GM12865 (cell line): ENCODE measurements around the gene NGB.

ENCODE experiments used
- DNase-seq: peaks from one replicate; pipeline ENCODE4 v3.0.0; 2010; ENCODE audit warnings: low read depth
- H3K4me3 ChIP-seq: 2 replicates; pipeline ENCODE4 v1.5.1; 2011; ENCODE audit warnings: mild to moderate bottlenecking, low read depth, low read length, control low read depth
- TF ChIP-seq, protein P1 (sequence below): IDR thresholded peaks from 2 replicates; pipeline ENCODE4 v1.5.1; 2011; ENCODE audit warnings: low read length, control low read depth, low read depth, inconsistent platforms; ENCODE audit not compliant: insufficient read depth; ENCODE audit errors: missing control alignments

NGB gene

DNA sequence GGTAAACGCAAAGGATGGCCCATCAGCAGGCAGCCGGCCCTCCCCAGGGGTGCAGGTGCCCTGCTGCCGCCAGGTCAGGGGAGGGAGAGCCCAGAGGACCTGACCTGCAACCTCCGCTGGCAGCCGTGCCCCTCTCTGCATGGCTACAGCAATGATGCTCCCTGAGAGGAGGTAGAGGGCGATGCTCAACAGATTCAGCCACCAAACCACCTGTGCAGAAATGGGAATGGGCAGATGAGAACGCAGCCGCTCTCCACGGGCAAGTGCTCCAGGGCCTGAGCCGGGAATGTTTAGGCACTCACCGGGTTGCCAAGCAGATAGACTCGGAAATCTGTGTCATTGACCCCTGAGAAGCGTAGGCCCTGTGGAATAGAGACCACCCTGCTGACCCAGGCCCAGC lies 8.7 kb upstream of the NGB start:
- DNase-seq: no peak
- TF ChIP-seq, protein P1, sequence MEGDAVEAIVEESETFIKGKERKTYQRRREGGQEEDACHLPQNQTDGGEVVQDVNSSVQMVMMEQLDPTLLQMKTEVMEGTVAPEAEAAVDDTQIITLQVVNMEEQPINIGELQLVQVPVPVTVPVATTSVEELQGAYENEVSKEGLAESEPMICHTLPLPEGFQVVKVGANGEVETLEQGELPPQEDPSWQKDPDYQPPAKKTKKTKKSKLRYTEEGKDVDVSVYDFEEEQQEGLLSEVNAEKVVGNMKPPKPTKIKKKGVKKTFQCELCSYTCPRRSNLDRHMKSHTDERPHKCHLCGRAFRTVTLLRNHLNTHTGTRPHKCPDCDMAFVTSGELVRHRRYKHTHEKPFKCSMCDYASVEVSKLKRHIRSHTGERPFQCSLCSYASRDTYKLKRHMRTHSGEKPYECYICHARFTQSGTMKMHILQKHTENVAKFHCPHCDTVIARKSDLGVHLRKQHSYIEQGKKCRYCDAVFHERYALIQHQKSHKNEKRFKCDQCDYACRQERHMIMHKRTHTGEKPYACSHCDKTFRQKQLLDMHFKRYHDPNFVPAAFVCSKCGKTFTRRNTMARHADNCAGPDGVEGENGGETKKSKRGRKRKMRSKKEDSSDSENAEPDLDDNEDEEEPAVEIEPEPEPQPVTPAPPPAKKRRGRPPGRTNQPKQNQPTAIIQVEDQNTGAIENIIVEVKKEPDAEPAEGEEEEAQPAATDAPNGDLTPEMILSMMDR: no peak

DNA sequence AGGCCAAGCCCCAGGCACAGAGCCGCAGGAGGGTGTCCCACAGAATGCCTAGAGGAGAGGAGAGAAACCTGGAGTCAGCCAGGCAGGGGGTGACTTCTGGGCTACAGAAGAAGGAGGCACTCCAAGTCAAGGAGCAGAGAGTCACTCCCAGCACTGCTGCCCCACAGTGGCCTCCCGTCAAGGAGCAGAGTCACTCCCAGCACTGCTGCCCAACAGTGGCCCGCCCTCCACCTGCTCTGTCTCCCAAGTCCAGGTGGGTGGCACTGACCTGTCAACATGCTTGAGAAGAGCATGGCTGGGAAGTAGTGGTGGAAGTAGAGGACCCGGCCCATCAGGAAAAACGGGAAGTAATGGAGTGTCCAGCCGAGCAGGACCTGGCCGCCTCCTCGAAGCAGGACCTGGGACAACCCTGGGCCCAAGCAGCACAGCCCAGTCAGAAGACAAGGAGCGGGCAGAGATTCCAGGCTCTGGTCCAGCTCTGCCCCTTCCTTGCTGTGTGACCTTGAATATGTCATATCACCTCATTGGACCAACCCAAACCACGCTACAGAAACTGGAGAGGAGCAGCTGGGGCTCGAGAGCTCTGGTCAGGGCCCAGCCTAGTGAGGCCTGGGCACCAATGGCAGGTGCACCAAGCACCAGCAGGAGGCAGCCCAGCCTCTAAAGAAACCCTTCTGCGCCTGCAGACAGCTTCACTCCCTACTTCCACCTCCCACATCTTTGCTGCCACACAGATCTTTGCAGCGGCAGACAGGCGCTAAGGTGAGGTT lies 7.6 kb upstream of the NGB start:
- no peak overlapping the region for H3K4me3 ChIP-seq
- TF ChIP-seq, protein P1: peak; percentile 4
- DNase-seq: no peak

More for the DNA sequence above, 8.7 kb upstream of the NGB start:
- no peak overlapping the region for H3K4me3 ChIP-seq

DNA sequence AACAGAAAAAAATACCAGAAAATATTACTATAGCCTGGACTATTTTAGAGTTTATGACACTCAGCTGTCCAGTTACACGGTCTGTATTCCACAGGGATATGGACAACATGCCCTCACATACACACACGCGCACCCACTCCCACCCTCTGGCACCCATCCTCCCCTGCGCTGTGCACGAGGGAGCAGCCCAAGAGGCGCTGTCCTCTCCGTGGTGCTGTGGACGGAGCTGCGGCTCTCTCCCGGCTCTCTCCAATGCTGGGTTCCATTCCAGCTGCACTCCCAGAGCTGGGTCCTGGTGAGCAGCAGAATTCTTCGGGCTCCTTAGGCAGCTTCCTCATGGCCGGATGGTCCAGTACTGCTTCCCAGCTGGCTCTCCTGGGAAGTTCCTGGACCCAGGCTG lies 6.0 kb upstream of the NGB start:
- TF ChIP-seq, protein P1: no peak
- no peak overlapping the region for H3K4me3 ChIP-seq
- DNase-seq: no peak

DNA sequence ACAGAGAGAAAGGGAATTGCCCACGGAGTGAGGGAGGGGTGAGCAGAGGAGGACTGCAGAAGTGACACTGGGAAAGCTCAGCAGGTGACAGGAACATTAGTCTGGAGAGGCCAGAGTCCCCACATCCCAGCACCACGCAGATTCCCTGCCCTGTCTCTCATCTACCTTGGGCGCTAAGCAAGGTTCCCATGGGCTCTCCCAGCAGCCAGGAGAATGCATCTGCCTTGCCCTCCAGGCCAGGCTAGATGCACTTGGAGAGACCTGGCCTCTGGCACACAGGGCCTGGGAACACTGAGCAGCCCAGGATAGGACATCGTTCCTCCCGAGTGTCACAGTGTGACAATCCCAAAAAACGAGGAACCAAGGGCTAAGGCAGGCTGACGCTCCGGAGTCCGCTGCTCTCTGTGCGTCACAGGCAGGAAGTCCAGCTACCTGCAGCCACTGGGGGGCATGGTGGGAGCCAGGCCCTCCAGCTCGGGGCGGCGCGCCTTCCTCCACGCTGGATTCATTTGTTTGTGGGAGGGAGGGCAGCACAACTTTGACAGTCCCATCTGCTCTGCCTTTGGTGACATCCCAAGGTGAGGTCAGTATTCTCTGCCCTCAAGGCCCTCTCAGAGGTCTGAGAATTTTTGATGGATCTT lies 5.4 kb upstream of the NGB start:
- no peak overlapping the region for H3K4me3 ChIP-seq
- TF ChIP-seq, protein P1: no peak
- DNase-seq: no peak

DNA sequence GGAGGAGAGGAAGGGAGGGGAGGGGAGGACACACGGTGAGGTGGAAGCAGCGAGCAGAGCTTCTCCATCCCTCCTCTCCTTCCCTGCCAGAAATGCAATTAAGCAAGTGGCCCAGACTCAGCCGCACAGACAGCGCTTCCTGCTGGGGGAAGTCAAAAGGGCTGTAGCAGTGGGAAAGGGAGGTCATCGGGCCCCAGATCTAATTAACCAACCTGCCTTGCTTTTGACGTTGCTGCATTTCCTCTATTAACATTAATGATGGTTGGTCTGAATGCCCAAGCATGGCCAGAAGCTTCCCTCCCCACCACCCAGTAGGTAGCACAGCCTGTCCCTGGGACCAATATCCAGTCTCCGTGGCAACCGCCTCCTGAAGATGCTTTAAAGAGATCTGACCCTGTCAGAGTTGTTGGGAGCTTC lies 4.6 kb upstream of the NGB start:
- DNase-seq: no peak
- H3K4me3 ChIP-seq: no peak overlapping the region
- TF ChIP-seq, protein P1: no peak

DNA sequence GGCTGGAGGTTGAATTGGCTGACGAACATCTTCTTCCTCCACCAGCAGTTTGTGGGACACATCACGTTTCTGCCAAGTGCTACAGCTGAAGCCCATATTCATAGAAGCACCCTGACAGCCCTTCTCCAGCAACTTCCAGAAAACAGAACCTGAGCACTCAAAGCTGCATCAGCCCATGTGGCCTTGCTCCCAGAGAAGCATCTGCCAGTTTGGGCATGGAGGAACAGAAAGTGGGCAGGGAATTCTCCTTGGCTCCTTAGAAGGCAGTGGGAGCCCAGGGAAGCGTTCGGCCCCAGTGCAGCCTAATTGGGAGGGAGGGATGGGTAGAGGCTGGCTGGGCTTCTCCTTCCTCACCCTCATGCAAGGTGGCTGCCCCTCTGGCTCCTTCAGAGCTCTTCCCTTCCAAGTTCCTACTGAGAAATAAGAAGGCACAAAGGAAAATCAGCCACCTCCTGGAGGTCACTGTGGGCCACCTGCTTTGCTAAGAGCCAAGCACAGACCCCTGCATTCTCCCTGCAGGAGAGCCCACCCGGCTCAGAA lies 4.1 kb upstream of the NGB start:
- H3K4me3 ChIP-seq: no peak overlapping the region
- DNase-seq: no peak
- TF ChIP-seq, protein P1: no peak
